ENCODE data around the gene EFHC1. TPM values are rescaled to one million over a fixed set of nuclear protein-coding genes. Genes with fewer than 3 reads are reported as not detected.

EFHC1 gene
- total RNA-seq, 1 experiment from 2014 or later, result 15.5 TPM

GRCh38 chr6:52548999-52549398, 128.9 kb downstream of the EFHC1 start:
- Mint-ChIP-seq H3K27me3 (ENCODE audit: low read depth) (no peaks in the 10 kb centered on the region), H3K36me3 (no peaks in the 10 kb centered on the region), H3K27ac (no peak overlapping the region), H3K4me1 (peaks cover 72% of the 10 kb centered on the region), H3K9me3 (no peaks in the 10 kb centered on the region), H3K4me3 (no peak overlapping the region)
- POLR2A ChIA-PET, result no interaction called here
- TF ChIP-seq ATF1 (CRISPR knock-in tag; IDR thresholded peaks at IDR 0.05), result no peak
- no peak for TF ChIP-seq FOXJ3 (CRISPR knock-in tag; IDR thresholded peaks at IDR 0.05; ENCODE audit: borderline replicate concordance)
- no peak for TF ChIP-seq ZNF671 (CRISPR knock-in tag; IDR thresholded peaks at IDR 0.05)
- no peak for TF ChIP-seq SMAD3 (CRISPR knock-in tag; IDR thresholded peaks at IDR 0.05; ENCODE audit: borderline replicate concordance)
- TF ChIP-seq ATF3 (CRISPR knock-in tag; conservative IDR thresholded peaks at IDR 0.05), result no peak
- TF ChIP-seq ZBTB21 (CRISPR knock-in tag; IDR thresholded peaks at IDR 0.05; ENCODE audit: borderline replicate concordance), result no peak
- no peak for TF ChIP-seq KAT7 (CRISPR knock-in tag; IDR thresholded peaks at IDR 0.05; ENCODE audit: borderline replicate concordance)
- no peak for TF ChIP-seq SOX15 (CRISPR knock-in tag; IDR thresholded peaks at IDR 0.05)
- TF ChIP-seq USF1 (CRISPR knock-in tag; IDR thresholded peaks at IDR 0.05), result no peak
- no peak for TF ChIP-seq AFF4 (CRISPR knock-in tag; IDR thresholded peaks at IDR 0.05; ENCODE audit: borderline replicate concordance)
- TF ChIP-seq EMX1 (CRISPR knock-in tag; IDR thresholded peaks at IDR 0.05), result no peak
- no peak for TF ChIP-seq ZNF396 (CRISPR knock-in tag; IDR thresholded peaks at IDR 0.05; ENCODE audit: borderline replicate concordance)
- no peak for DNase-seq (ENCODE audit: low spot score)
- CTCF ChIA-PET, result interaction anchor here (1.0 kb wide), 1 partner anchor 27 kb away, joined by 4 read pairs; no protein-coding TSS in a partner anchor
- no peak for ATAC-seq

- TF ChIP-seq NFATC4 (CRISPR knock-in tag; IDR thresholded peaks at IDR 0.05), result no peak
- TF ChIP-seq MYBL2 (CRISPR knock-in tag; IDR thresholded peaks at IDR 0.05), result no peak
- ATAC-seq (no peak), DNase-seq (ENCODE audit: low spot score) (no peak)
- Mint-ChIP-seq H3K4me3 (no peak overlapping the region), H3K9me3 (no peaks in the 10 kb centered on the region), H3K36me3 (no peaks in the 10 kb centered on the region), H3K4me1 (peaks cover 68% of the 10 kb centered on the region), H3K27me3 (ENCODE audit: low read depth) (no peaks in the 10 kb centered on the region), H3K27ac (no peak overlapping the region)
- POLR2A ChIA-PET, result no interaction called here
- CTCF ChIA-PET, result no interaction called here
These were observed 129.3 kb downstream of the EFHC1 start for GRCh38 chr6:52549428-52549827.

GRCh38 chr6:52550014-52550575, 130.0 kb downstream of the EFHC1 start:
- ATAC-seq (no peak), DNase-seq (ENCODE audit: low spot score) (no peak)
- H3K4me3 Mint-ChIP-seq, result no peak overlapping the region; the same call in 1 of the 2 replicates
- H3K9me3 Mint-ChIP-seq, result no peaks in the 10 kb centered on the region
- H3K4me1 Mint-ChIP-seq, result peaks cover 65% of the 10 kb centered on the region
- no peaks in the 10 kb centered on the region for H3K27me3 Mint-ChIP-seq (ENCODE audit: low read depth)
- H3K36me3 Mint-ChIP-seq, result no peaks in the 10 kb centered on the region
- TF ChIP-seq IRF2 (CRISPR knock-in tag; IDR thresholded peaks at IDR 0.05; ENCODE audit: borderline replicate concordance, low read depth), result no peak
- TF ChIP-seq ZNF425 (CRISPR knock-in tag; conservative IDR thresholded peaks at IDR 0.05), result no peak
- TF ChIP-seq ESRRA (CRISPR knock-in tag; IDR thresholded peaks at IDR 0.05; ENCODE audit: borderline replicate concordance), result no peak
- no peak for TF ChIP-seq ZBTB43 (CRISPR knock-in tag; IDR thresholded peaks at IDR 0.05)
- no peak for TF ChIP-seq NFE2L1 (CRISPR knock-in tag; IDR thresholded peaks at IDR 0.05)
- CTCF ChIA-PET, result no interaction called here
- POLR2A ChIA-PET, result no interaction called here
- H3K27ac Mint-ChIP-seq, result peak overlapping the region; percentile 80; the same call in 1 of the 2 replicates

Measured in WTC11 (cell line).